ENCODE measurements around the gene USP33.
A peak's percentile ranks its signal among the peaks of the same experiment; 100 is the strongest.
"Not testable (repeated sequence)": the region's sequence is repeated elsewhere in the genome, so short reads cannot be mapped to it uniquely, and the experiment has no call there.

The USP33 gene

GRCh38 chr1:77759071-77760028 is at the start of gene USP33:
TSS of gene USP33 (minus strand) at chr1:77759852. CDS start at chr1:77741697, 18,155 bp downstream.
- peak; percentile 94 for DNase-seq

- no peak for DNase-seq
These were observed 43.7 kb upstream of the USP33 start for GRCh38 chr1:77803371-77803770.

- no peak for DNase-seq
These were observed 42.4 kb upstream of the USP33 start for GRCh38 chr1:77802026-77802425.

- no peak for DNase-seq
These were observed 38.3 kb upstream of the USP33 start for GRCh38 chr1:77797991-77798390.

GRCh38 chr1:77796695-77797405 is 37.2 kb upstream of the USP33 start:
- DNase-seq = peak; percentile 84

- DNase-seq = no peak
These were observed 34.9 kb upstream of the USP33 start for GRCh38 chr1:77794550-77794949.

GRCh38 chr1:77786093-77786741 is 26.6 kb upstream of the USP33 start:
- not testable (repeated sequence) for DNase-seq

- no peak for DNase-seq
These were observed 23.5 kb upstream of the USP33 start for GRCh38 chr1:77783141-77783540.

- DNase-seq = no peak
These were observed 22.0 kb upstream of the USP33 start for GRCh38 chr1:77781683-77782082.

- DNase-seq = peak; percentile 95
These were observed 20.1 kb upstream of the USP33 start, which contains the start of gene MIGA1 for GRCh38 chr1:77779529-77780281. TSS of gene MIGA1 (plus strand) at chr1:77779649. CDS start at chr1:77783253, 3,604 bp downstream.

- DNase-seq = no peak
These were observed 16.5 kb upstream of the USP33 start for GRCh38 chr1:77776007-77776700.

GRCh38 chr1:77768006-77768405 is 8.4 kb upstream of the USP33 start:
- no peak for DNase-seq

GRCh38 chr1:77762072-77762476 is 2.4 kb upstream of the USP33 start:
- no peak for DNase-seq

- DNase-seq = no peak
These were observed 2.0 kb downstream of the USP33 start for GRCh38 chr1:77757603-77758002.

GRCh38 chr1:77757066-77757584 is 2.5 kb downstream of the USP33 start:
- no peak for DNase-seq

GRCh38 chr1:77756052-77756754 is 3.4 kb downstream of the USP33 start:
- no peak for DNase-seq

GRCh38 chr1:77749489-77749888 is 10.2 kb downstream of the USP33 start:
- DNase-seq = not testable (repeated sequence)

- no peak for DNase-seq
These were observed 15.1 kb downstream of the USP33 start for GRCh38 chr1:77744576-77744975.

- no peak for DNase-seq
These were observed 17.6 kb downstream of the USP33 start for GRCh38 chr1:77742011-77742555.

GRCh38 chr1:77741316-77741715 is 18.3 kb downstream of the USP33 start:
- DNase-seq = no peak

GRCh38 chr1:77739235-77739634 is 20.4 kb downstream of the USP33 start:
- DNase-seq = no peak
